ENCODE results near the gene SLC30A4.
"Not testable (repeated sequence)": the region's sequence is repeated elsewhere in the genome, so short reads cannot be mapped to it uniquely, and the experiment has no call there.

The SLC30A4 gene, protein sequence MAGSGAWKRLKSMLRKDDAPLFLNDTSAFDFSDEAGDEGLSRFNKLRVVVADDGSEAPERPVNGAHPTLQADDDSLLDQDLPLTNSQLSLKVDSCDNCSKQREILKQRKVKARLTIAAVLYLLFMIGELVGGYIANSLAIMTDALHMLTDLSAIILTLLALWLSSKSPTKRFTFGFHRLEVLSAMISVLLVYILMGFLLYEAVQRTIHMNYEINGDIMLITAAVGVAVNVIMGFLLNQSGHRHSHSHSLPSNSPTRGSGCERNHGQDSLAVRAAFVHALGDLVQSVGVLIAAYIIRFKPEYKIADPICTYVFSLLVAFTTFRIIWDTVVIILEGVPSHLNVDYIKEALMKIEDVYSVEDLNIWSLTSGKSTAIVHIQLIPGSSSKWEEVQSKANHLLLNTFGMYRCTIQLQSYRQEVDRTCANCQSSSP

DNA sequence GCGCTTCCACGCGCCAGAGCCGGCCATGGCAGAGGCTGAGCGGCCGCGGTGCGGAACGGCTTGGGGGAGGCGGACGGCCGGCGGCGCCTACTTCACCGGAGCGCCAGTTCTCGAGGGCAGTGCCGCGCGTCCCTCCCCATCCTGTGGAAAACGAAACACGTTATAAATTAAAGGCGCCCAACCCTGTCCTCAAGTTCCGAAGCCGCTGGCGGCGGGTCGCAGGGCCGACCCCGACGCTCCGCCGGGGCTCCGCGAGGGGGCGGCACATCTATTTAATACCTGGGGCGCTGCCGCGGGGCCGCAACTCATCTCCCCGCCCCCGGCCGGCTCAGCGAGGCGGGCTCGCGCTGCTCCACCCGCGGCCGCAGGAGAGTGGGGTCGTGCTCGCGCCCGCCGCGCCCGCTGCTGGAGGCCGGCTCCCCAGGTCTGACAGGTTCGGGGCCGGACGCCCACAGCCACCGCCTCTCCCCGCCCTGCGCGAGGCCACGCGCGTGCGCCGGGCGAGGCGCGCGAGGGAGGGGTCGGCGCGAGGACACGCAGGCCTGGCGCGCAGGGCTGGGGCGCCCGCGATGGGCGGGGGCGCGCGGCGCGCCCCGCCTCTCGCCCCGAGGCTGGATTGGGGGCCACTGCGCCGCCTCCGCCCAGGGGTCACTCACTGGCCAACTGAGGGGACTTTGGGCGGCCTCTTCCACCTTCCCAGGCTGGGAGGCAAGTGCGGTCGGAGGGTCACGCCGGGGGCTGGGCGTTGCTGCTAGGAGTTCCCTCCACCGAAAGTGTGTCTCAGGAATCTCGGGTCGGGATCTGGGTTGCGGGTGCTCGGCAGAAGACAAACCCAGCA lies at the start of gene SLC30A4:
TSS of gene SLC30A4 (minus strand) at position 428 of the 838 bp plus-strand sequence. CDS start at position 27, 401 bp downstream.
- peak; percentile 6 to 94 (median 73) for DNase-seq

- DNase-seq = no peak
Observed at GRCh38 chr15:45555934-45556608, 33.5 kb upstream of the SLC30A4 start.

DNA sequence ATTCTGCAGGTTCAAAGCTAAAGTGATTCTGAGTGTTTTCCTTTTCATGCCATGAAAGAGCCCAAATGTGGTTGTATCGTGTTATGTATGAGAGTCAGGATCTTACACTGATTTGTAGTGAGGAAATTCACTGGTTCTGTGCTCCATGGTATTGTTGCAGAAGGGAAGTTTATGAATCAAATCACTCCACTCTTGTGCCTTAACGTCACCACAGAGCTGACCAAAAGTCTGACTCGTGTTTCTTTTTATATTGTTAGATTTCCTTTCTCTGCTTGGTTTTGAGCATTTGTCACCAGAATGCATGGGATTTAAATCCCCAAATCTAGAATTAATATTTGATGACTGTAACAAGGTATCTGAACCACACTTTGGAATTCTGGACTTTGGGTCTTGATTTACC lies 29.1 kb upstream of the SLC30A4 start:
- DNase-seq = no peak

DNA sequence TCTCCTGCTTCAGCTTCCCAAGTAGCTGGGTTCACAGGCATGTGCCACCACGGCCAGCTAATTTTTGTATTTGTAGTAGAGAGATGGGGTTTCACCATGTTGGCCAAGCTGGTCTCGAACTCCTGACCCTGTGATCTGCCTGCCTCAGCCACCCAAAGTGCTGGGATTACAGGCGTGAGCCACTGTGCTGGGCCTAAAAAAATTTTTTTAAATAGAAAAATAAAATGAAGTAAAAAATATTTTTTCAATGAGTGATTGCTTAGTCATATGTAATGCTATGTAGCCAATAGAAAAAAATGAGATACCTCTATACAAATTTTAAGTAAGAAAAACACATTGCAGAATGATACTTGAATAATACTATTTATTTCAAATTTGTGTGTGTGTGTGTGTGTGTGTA lies 27.9 kb upstream of the SLC30A4 start:
- DNase-seq = no peak

DNA sequence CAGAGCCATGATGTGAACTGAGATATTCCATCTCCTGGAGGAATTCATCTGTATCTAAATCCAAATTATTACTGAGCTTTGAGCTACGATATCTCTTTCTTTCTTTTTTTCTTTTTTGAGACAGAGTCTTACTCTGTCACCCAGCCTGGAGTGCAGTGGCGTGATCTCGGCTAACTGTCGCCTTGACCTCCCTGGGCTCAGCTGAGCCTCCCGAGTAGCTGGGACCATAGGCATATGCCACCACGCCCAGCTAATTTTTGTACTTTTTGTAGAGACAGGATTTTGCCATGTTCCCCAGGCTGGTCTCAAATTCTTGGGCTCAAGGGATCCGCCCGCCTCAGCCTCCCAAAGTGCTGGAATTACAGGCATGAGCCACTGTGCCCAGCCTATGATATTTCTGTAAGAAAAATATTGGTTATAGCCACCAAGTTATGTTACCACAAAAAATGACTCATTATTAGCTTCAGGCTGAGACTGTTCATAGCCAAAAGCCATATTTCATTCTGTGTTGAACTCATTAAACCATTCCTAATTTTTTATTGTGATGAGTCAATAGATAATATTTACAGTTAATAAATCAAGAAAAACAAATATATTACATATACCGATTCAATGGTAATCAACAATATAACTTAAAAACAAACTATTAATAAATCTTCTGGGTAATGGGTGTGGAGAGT lies 27.1 kb upstream of the SLC30A4 start:
- DNase-seq = no peak

DNA sequence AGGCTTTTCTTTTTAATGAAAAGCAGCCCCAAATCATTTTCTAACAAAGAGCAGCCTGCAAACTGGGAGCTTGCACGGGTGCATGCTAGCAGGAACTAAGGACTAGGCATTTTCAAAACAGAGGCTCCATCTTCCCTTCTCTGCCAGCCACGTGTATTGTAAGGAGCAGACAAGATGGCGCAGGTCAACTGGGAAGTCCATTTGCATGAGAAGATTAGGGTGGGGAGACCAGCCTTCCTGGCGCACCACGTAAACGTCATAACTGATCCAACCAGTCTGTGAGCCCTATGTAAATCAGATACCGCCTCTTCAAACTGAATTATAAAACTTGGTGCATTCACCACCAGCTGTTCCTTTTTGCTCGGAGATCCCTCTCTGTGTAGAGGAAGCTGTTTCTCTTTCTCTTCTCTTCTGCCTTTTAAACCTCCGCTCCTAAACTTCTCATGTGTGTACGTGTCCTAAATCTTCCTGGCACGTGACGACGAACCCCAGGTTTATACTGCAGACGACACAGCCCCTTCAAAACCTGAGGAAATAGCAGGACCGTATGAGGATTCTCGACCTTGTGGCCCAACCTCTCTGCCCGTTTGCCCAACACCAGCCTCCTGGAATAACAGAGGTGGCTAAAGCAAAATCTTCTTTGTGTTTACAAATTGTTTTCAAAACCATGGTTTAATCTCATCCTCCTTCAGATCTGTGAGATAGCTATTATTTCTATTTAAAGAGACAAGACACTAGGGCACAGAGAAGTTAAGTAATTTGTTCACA lies 26.4 kb upstream of the SLC30A4 start:
- no peak for DNase-seq

DNA sequence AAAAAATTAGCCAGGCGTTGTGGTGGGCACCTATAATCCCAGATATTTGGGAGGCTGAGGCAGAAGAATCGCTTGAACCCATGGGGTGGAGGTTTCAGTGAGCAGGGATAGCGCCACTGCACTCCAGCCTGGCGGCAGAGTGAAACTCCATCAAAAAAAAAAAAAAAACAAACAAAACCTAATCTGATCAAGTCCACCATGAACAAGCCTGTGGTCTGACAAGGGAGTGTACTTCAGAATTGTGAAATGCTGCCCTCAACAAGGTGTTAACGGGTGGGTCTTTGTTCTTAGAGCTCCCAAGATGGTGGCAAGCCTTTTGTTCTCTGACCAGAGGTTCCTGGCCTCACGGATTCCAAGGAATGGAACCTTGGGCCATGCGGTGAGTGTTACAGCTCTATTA lies 24.2 kb upstream of the SLC30A4 start:
- DNase-seq = no peak

DNA sequence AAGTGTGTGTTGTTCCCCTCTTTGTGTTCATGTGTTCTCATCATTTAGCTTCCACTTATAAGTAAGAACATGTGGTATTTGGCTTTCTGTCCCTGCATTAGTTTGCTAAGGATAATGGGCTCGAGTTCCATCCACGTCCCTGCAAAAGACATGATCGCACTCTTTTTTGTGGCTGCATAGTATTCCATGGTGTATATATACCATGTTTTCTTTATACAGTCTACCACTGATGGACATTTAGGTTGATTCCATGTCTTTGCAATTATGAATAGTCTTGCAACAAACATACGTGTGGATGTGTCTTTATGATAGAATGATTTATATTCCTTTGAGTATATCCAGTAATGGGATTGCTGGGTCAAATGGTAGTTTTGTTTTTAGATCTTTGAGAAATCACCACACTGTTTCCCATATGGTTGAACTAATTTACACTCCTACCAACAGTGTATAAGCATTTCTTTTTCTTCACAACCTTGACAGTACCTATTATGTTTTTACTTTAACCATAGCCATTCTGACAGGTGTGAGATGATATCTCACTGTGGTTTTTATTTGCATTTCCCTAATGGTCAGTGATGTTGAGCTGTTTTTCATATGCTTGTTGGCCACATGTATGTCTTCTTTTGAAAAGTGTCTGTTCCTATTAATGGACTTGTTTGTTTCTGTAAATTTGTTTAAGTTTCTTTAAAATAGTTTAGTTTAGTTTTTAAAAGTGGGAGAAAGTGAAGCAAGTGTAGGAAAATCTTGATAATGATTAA lies 21.9 kb upstream of the SLC30A4 start:
- DNase-seq = no peak

- no peak for DNase-seq
Observed at GRCh38 chr15:45543051-45543450, 20.5 kb upstream of the SLC30A4 start.

DNA sequence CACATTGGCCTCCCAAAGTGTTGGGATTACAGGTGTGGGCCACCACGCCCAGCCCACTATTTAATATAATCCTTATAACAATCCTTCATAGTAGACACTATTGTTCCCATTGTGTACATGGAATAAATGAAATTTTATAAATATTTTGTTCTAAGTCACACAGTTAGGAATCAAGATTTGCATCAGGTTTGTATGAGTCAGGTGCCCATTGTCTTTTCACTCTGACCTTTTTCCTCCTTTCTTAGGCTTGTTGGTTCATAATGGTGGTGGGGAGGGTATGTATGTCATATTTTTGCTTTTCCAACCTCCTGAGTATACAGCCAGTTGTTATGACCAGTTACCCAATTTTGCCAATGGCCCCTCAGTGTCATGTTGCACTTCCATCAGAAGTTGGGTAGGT lies 18.0 kb upstream of the SLC30A4 start:
- DNase-seq = no peak

GRCh38 chr15:45539680-45540079 lies 17.1 kb upstream of the SLC30A4 start:
- DNase-seq = no peak

DNA sequence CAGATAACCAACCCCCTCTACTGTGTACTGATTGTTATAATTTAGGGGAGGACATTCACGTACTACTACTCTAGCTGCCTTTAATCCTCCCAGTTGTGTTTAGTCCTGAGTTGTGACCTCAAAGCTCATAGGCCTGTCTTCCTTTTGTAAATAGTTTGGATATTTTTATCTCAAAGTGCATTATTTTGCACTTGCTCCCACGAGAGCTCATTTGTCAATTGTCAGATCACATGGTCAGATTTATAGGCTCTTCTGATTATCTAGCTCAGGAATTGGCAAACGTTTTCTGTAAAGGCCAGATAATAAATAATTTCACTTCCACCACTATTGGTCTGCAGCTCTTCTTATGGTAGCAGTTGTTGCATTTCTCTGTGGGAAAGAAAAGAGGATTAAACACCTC lies 14.4 kb upstream of the SLC30A4 start:
- no peak for DNase-seq

DNA sequence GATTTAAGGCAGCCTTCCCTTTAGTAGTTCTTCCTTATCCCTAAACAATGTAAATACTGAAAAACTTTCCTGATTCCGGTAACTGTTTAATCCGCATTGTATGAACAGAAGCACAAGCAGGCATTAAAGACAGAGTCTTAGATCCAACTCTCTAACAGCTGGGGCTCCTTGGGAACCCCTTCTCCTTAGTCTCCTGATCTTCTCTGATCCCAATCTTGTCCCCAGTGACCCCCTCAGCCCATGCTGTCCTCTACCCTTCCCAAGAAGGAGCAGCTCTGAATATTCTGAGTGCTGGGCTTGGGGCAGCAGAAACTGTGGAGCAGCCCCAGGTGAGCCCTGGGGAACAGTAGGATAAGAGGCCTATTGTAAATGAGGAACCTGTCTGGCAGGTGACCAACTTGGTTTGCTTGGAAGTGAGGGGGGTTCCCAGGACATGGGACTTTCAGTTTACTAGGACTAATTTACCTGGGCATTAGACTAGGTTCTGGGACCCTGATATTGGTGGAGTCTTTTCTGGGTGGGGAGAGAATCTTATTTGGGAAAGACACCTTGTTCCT lies 13.0 kb upstream of the SLC30A4 start:
- DNase-seq = no peak

GRCh38 chr15:45534821-45535220 lies 12.3 kb upstream of the SLC30A4 start:
- DNase-seq = no peak

GRCh38 chr15:45532892-45533291 lies 10.3 kb upstream of the SLC30A4 start:
- DNase-seq = not testable (repeated sequence)

- no peak for DNase-seq
Observed at GRCh38 chr15:45529613-45530012, 7.1 kb upstream of the SLC30A4 start.

DNA sequence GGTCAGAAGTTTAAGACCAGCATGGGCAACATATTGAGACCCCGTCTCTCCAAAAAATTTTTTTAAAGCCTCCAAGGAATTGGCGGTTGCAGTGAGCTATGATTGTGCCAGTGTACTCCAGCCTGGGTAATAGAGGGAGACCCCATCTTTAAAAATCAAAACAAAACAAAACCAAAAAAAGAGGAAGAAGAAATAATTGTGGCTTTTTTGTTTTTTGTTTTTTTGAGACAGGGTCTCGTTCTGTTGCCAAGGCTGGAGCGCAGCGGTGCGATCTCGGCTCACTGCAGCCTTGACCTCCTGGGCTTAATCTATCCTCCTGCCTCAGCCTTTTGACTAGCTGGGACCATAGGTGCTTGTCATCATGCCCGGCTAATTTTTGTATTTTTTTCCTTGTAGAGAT lies 4.5 kb upstream of the SLC30A4 start:
- no peak for DNase-seq

DNA sequence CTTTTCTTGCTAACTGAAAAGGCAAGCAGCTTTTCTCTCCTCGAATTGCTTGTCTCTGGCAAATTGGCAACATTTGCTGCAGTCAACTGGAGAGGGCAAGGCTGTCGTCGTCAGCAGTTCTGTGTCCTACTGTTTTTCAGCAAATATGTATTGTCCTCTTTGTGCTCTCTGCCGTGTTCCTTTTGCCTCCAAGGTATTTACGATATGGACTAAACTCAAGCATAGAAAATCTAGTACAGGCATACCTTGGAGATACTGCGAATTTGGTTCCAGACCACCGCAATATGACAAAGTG lies 558 bp upstream of the SLC30A4 start:
- DNase-seq = no peak

DNA sequence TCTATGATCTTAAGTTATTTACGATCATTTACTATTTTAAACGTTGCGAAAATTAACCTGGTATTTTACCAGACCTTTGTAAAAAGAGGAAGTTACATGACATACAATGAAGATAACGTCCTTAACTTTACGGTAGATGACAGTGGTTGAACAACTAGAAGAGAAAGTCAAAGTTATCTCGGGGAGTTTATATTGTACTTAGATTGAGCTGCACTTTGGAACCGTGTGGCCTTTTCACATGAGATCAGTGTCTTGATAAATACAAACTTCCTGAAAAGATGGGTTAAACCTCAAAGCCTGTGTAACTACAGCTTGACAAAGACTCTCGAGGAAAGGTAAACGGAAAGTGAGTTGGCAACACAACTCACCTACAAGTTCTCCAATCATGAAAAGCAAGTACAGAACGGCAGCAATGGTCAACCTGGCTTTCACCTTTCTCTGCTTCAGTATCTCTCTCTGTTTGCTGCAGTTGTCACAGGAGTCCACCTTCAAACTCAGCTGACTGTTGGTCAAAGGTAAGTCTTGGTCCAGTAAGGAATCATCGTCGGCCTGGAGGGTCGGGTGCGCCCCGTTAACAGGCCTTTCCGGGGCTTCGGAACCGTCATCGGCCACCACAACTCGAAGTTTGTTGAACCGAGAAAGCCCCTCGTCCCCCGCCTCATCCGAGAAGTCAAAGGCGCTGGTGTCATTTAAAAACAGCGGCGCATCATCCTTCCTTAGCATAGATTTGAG lies 793 bp downstream of the SLC30A4 start:
- DNase-seq = peak in 6 of 14 donors; percentile 9 to 45 (median 37)

DNA sequence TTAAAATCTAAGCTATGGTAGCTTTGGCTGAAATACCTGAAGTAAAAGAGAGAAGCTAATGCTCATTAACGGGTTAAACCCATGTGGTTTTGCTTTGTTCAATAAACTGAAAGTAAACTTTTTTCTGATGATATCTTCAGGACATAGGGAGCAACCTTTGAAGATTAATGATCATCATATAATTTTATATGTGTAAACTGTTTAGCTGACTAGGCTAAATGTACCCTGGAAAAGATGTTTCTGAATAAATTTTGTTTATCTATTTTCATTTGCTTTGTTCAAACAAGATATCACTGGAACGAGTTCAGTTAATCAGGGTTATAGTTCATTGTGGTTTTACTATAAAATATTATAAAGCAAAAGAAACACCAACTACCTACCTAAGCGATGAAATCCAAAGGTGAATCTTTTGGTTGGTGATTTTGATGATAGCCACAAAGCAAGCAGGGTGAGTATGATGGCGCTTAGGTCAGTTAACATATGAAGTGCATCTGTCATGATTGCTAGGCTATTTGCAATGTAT lies 11.7 kb downstream of the SLC30A4 start:
- DNase-seq = no peak
